NCI-H1417 treated with DMSO at 0.1 percent for 48 hours (cell line): ENCODE results near the gene ITGBL1.

Experiments
- DNase-seq: peaks from one replicate; lab custom pipeline; 2025; lab: John Stamatoyannopoulos, UW

ITGBL1 gene

DNA sequence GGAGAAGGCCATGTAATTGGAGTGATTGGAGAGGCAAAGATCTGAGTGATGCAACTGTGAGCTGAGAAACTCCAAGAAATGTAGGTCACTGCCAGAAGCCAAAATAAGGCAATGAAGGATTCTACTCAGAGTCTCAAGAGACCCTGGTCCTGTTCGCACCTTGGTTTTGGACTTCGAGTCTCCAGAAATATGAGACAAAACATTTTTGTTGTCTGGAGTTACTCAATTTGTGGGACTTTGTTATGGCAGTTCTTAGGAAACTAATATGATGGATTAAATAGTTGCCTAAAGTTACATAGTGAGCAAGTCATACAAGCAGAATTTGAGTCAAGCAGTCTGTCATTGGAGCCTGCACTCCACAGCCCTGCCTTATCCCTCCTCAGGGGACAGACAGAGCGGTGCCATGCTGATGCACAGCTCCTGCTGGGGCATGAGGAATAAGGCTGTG lies 104.2 kb downstream of the ITGBL1 start:
- no peak for DNase-seq

DNA sequence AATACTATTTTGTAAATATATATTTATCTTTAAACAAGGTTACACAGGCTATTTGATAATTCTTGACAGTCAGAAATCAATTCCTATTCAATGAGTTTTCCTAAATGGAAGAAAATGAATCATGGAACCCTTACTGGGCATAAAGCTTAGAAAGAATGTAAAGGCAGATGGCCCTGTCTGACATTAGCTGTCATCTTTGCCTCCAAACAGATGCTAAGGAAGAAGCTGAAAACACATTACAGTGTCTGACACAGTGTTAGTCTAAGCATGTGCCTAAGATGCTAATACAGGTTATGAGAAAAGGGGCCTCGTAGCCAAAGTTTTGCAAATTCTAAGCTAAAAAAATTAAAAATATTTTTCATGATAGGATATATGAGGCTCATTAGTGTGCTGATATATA lies 112.8 kb downstream of the ITGBL1 start:
- DNase-seq, result no peak

DNA sequence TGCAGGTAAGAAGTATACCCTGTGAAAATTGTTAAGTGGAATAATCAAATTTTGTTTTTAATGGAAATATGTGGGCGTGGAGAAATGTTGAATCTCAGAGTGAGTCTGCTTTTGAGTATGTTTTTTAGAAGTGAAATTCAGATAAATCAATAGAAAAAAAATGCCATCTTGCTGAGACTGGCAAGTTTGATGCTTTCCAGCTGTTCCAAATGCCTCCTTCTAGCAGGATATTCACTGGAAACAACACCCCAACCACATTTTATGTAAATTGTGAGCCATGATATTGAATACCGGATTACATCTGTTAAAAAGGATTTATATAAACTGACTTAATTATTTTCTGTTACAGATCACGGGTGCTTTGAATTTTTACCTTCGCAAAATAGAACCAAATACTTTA lies 115.4 kb downstream of the ITGBL1 start:
- DNase-seq, result no peak

DNA sequence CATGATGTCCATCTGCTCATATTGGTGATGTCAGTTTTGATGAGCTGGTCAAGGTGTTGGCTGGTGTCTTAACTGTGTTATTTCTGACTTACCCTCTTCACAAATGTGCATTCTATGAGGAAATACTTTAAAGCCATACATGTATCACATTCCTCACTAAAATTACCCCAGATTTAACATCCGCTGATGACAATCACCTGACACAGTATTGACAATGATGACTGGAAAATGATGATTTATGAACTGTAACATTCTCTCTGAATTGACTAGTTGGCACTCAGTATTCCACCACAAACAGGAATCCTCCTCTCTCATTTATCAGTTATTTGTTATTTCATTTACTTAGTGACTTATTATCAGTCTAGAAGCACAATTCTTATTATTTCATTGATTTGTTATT lies 117.3 kb downstream of the ITGBL1 start:
- no peak for DNase-seq

DNA sequence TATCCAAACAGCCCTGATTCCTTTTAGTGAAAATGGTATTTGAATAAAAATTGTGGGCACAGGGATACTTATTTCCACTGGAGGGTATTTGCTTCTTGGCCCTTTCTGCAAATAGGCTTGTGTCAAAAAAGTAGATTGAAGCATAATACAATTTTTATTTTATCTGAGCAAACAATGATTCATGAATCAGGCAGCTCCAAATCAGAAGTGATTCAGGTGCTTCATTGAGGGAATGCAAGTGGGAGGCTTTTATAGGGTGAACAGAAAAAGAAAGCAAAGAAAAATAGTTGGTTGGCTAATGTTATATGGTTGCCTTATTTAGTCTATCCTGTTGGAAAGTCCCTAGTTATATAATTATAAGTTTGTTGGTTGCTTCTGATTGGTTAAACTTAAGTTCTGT lies 117.9 kb downstream of the ITGBL1 start:
- DNase-seq, result no peak

DNA sequence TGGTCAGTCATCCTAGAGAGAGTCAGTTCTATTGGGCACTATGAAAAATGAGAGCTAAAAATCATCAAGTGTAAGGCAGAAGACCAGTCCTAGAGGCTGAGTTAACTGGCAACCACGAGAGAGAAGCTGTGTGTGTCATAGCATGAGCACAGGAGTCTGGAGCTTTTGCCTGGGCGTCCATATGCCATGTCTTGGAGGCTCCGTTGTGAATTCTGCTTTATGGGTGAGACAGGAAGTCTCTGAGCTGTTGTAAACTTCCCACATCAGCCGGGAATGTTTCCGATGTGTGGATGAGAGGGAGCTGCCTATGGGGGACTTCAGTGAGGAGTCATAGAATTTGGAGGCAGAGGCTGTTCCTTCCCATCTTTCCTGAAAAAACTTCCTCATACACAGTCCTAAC lies 120.0 kb downstream of the ITGBL1 start:
- no peak for DNase-seq

DNA sequence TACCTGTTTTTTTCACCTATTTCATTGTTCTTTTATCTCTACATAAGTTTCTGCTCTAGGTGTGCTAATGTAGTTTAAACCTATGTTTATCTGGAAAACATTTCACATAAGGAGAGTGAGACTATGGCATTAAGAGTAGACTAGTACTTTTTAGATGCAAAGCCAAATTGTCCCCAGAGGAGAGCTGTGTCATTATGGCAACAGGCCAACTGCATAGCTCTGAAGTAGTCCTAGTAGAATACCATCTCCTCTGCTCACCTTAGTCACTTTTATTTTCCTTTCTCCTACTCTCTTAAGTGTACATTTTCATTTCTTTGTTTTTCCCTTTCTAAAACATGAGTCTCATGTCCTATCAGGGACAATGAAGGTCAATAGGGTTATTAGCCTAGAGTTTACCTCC lies 123.1 kb downstream of the ITGBL1 start:
- DNase-seq, result no peak

DNA sequence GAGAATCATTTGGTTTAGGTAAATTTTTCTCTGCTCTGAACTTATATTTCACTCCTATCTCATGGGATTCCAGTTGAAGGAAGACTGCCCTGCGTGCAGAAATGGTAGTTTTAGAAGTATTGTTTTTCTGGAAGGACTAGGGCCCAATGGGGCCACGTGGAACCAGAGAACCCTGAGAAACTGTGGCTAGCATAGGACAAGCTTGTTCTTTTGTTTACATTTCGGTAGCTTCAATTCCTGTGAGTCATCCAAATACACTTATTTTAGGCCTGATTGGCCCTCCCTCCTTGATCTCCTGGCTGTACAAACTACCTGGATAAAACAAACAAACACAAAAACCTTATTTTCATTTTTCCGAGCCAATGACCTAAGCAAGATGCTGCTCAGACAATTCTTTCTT lies 124.0 kb downstream of the ITGBL1 start:
- no peak for DNase-seq

DNA sequence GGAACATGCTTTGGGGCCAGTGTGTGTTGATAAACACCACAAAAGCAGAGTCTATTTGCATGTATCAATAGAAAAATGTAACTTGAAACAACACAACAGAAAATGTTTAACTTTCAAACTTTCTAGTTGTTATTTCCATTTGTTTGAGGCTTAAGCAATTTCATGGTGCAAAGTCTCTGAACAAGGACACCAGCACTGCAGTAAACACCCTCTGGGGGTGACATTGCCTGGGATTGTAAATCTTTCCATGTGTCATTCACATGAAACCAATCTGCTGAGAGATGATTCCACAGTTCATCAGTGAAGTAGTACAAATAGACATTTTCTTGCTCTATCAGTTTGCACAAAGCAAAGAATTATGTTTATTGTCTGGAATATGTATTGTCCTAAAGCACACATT lies 124.5 kb downstream of the ITGBL1 start:
- DNase-seq, result no peak

DNA sequence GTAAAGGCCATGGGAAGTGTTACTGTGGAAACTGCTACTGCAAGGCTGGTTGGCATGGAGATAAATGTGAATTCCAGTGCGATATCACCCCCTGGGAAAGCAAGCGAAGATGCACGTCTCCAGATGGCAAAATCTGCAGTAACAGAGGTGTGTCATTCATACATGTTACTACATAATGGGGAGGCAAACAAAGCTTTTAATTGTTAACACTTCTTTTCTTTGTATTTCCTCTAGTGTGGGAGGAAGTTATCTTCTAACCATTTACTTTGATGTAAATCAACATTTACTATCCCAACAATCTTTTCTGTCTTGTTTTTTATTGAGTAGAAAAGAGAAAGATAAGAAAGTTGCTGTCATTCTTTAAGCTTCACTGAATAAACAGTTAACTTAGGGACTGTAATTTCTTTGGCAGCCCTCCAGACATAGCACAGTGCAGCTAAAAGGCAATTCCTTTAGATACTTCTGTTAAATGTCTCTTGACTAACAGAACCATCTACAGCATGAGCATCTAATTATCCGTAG lies 126.9 kb downstream of the ITGBL1 start:
- peak; percentile 30 for DNase-seq

DNA sequence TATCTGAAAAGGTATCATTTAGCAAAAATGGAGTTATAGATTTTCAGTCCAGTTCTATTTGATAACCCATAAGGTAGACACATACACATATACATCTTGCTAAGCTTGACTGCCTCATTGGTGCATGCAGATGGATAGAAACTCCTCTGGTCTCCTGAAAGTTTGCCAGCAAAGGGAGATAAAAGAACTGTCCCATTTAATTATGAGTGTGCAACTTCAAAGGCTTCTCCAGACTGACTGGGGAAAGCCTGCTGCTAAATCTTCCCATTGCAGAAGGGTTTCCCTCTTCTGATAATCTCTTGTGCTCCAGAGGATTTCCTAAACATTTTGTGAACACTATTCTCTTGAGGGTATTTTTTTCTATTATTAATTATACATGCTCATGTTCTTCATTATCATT lies 131.9 kb downstream of the ITGBL1 start:
- no peak for DNase-seq

DNA sequence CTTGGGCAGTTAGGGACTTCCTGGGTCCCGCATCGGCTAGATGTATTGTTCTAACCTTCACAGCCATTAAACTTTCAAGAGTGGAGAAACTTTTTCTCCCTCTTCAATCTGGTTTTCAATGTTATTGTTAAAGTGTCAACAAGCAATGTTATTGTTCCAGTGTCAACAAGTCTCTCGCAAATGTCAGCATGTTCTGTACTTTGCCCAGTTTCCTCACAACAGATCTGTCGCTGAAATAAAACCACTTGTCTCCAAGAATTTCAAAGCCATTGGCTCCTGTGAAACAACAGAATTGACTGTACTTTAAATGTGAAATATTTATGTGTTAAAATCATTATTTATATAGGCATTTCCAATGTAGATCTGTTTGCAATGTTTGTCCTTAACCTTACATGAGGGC lies 138.0 kb downstream of the ITGBL1 start:
- no peak for DNase-seq

DNA sequence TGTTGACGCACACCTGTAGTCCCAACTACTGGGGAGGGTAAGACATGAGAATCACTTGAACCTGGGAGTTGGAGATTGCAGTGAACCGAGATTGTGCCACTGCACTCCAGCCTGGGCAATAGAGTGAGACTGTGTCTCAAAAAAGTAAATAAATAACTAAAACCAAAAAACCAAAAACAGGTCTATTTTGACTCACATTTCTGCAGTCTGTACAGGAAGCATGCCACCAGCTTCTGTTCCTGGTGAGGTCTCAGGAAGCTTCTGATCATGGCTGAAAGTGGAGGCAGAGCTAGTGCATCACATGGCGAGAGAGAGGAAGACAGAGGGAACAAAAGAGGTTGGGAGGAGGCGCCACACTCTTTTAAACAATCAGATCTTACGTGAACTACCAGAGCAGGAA lies 142.5 kb downstream of the ITGBL1 start:
- DNase-seq, result no peak

DNA sequence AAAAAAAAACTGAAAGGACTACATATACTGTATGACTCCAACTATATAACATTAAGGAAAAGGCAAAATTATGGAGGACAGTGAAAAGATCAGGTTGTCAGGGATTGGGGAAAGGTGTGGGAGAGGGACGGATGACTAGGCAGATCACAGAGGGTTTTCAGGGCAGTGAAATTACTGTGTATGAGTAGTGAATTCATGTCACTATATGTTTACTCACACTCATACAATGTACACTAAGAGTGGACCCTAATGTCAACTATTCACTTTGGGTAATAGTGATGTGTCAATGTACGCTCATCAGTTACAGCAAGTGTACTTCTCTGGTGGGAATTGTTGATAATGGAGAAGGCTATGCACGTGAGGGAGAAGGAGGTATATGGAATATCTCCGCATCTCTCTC lies 144.3 kb downstream of the ITGBL1 start:
- DNase-seq, result no peak

DNA sequence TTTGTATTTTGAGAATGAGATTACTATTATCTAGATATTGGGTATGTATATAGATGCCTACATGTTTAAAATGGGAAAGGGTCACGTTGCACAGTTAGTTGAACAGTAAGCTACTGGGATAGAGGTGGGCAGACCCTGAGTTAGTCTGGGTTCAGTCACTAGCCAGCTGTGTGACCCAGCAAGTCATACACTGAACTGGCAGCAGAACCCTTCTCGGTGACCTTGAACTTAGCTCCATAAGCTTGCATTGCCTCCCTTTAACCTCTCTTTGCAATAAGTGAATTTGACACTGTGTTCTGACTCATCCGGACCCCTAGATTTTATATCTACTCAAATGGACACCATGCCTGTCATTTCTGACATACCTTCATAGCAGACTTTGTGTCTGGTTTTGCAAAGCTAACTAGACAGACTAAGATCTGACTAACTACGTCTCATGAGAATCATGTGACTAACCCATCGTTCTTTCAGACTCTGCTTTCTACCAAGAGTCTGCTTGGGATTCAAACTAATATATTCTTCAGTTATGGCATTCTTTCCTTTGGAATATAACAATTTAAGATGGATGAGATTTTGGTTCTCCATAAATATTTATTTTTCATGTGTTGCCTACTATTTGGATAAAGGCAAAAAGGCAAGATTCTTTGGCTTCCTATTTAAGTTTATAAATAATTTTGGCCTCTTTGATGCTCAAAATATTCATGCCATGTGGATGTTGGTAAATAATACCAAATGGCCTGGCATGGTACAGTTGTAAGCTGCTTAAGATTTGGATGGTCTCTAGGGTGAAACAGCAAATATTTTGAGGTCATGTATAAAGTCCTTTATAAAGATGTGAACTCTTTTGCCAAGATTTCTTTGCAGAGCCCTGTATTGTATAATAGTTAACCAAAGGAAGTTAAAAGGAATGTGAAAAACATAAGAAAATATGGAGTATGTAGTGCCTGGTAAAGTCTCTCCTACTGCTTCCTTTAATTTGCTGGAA lies 159.3 kb downstream of the ITGBL1 start:
- DNase-seq, result no peak

DNA sequence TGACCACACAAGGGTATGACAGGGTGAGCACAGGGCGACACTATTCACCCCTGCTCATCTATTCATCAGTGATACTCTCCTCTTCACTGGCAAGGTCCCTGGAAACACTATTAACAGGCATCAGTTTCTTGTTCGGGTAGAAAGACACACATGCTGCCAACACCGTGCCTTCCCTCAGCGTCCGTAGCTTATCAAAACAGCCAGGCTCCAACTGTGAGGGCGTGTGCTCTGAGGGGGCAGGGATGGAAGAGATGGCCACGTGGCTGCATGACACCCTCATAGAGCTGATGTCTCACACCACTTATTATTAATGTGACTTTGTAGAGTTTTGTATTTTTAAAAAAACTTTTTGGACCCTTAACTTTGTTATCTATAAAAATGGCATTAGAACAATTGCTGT lies 160.3 kb downstream of the ITGBL1 start:
- no peak for DNase-seq

DNA sequence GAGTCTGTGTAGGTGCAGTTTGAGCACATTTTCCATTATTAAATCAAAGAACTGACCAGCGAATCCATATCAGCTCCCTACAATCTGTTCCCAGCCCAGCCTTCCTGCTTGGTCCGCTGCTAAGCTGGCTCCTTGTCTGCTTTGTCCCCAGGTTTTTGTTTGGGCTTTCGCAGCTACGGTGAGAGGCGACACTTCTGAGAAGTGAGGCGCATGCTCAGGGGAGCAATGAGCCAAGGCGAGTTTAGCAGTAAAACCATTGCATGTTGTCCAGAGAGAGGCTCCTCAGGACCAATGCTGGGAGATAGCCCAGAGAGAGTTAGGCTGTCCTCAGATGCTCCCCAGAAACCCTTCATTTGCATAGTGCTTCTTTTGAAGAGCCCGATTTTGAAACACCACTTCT lies 162.0 kb downstream of the ITGBL1 start:
- no peak for DNase-seq

DNA sequence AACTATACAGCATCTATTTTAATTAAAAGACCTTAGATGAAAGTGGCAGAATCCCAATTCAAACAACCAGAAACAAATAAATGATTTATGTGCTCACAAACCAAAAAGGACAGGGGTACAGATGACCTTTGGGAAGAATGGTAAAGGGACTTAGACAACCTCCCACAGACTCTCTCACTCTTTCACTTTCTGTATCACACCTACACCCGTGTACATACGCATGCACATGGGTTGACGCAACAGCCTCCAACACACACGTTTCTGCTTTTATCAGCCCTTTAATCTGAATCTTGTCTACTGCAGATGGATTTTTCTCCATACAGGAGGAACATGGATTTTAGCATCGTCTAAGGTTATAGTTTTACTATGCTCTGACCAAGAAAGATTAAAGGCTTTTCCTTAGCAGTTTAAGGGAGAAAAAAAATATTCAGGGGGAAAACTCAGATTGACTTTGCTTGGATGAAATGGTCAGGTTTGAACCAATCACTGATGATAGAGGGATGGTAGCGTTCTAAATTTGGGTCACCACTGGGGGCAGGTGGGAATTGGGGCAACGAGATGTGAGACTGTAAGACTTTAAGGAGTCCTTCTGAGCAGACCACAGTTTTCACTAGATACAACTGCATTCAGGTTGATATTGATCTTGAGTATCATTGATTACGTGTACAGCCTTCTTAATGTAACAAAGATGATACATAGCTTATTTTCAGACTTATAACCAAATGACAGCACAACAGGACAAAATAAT lies 166.1 kb downstream of the ITGBL1 start:
- DNase-seq, result no peak

DNA sequence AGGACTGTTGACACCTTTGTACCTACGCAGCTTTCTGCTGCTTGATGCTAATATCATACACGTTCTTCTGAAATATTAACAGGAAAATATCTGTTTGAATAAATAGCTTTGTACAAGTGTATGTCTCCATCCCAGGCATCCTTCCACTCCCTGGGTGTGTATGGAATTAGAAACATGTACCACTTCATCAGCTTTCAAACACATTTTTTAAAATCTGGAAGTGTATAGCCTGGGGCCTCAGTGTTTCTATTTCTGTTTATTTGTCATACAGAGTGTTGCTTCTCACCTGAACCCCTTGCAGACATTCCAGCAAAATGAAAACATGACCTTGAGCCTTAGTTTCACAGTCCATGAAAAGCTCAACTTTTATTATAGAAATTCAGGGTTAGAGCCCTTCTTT lies 168.6 kb downstream of the ITGBL1 start:
- no peak for DNase-seq

DNA sequence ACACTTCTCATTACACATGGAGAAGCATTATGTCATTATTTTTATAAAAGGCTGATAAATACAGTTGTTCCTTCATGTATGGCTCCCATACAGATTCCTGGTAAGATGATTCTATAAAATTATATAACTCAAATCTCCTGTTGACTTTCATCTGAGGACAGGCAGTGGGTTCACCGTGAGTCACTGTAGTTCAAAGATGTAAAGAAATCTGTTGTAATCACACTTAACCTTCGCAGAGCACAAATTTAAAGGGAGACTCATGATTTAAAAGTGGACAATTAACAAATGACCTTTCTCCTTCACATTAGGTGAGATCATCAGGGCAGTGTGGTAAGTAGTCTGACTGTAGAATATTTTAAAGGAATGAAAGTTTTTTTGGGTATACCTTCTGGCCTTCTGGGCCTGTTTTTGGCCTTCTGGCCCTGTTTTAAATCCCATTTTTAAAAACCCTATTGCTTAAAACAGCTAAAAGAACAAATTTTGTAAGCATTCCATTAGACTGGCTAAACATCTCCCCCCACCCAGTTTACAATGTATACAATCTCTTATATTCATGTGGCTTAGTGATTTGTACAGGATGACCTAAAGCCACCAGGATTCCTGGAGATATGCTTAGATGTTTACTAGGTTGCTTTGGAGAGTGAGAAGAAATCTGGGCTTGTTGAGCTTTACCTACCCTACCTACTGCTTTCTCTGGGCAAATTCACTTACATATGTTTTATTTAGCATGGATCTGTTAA lies 171.2 kb downstream of the ITGBL1 start:
- no peak for DNase-seq

DNA sequence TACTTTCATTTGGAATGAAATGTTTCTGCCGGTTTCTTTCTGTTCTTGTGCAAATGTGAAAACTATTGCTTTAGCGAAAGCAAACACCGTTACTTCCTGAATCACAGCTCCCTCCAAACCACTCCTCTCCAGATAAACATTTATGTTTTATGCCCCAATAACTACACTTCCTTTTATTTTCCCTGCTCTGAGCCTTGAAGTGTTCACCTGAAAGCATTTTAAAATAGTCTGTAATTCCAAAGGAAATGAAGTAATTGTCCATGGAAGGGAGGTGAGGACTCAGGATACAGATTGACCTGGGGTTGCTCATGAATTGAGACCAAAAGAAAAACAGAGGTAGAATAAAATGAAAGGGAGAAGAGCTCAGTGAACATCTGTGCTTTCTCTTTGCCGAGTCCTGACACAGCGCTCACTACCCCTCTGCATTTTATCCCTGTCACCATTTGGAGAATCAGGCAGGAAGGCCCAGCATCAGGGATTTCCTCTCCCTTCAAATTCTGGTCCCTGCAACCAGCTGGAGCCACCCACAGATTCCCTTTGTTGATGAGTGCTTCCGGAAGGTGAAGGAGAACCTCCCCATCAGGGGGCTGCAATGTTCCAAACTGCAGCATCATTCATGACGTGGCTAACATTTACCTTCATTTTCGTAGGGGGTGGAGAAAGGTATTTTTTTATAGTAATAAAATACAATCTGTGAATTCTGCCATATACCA lies 171.9 kb downstream of the ITGBL1 start:
- DNase-seq, result peak; percentile 93

DNA sequence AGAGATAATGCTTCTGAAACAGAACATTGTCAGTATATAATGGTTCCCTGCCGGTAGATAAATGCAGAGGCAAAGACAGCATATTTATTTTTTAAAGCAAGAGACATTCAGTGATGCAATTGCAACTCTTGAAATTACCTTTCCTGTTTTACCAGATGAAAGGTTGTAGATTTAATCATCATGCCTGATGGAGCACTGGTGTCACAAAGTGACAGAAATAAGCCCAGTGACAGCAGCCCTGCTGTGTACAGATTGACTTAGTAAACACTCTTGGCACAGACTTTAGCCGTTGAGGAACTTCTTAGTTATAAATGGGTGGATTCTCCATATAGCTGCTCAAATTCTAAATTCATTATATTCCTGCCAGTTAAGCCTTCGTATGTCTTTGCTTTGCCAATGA lies 172.5 kb downstream of the ITGBL1 start:
- peak; percentile 93 for DNase-seq
